B cell (primary cell): ENCODE data around the gene PAX3.

Experiments used
- EZH2 ChIP-seq: IDR thresholded peaks from 2 replicates; pipeline ENCODE4 v1.6.1; 2012; ENCODE audit warnings: borderline replicate concordance, low read depth, mild to moderate bottlenecking, moderate library complexity, low read length; ENCODE audit not compliant: insufficient read depth, poor library complexity, severe bottlenecking
- TF ChIP-seq, protein P1 (sequence below): fragments of 200-600 bp; IDR thresholded peaks from one replicate; pipeline ENCODE4 v1.8.0; 2022; ENCODE audit warnings: antibody characterized with exemption, mild to moderate bottlenecking

DNA sequence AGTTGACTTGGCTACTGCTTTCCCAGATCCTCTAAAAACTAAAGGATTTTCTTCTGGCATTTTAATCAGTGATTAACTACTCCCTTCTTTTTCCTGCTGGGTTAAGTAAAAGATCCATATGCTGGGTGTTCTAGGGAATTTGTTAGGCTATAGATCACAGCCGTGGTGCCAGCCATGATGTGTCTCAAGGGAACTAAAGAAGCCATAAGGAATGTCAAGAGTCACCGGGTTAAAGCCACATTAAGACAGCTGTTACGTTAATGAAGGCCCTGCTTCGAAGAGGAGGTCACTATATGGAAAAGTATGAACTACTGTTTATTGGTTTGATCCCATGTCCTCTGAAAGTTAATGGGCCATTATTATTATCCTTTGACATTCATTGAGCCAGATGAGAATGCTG, 70.7 kb downstream of the PAX3 start:
- TF ChIP-seq, protein P1, sequence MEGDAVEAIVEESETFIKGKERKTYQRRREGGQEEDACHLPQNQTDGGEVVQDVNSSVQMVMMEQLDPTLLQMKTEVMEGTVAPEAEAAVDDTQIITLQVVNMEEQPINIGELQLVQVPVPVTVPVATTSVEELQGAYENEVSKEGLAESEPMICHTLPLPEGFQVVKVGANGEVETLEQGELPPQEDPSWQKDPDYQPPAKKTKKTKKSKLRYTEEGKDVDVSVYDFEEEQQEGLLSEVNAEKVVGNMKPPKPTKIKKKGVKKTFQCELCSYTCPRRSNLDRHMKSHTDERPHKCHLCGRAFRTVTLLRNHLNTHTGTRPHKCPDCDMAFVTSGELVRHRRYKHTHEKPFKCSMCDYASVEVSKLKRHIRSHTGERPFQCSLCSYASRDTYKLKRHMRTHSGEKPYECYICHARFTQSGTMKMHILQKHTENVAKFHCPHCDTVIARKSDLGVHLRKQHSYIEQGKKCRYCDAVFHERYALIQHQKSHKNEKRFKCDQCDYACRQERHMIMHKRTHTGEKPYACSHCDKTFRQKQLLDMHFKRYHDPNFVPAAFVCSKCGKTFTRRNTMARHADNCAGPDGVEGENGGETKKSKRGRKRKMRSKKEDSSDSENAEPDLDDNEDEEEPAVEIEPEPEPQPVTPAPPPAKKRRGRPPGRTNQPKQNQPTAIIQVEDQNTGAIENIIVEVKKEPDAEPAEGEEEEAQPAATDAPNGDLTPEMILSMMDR, result no peak
- TF ChIP-seq EZH2, result no peak
